ENCODE measurements around the gene COQ10A.

COQ10A gene

DNA sequence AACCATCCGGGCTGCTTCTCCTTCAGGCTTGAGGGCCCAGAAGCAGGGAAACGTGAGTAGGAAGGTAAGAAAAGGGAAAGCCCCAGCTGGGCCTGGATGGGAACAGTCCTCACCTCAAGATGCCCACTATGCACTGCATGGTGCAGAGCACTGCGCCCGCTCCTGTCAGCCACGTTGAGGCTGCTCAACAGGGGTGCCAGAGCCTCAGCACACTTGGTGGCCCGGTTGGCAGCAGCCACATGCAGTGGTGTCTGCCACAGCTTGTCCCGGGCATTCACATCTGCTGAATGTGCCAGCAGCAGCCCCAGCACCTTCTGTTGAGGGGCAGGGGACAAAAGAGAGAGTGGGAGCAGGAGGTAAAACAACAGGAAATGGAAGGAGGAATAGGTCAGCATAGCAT lies 11.1 kb upstream of the COQ10A start:
- TF ChIP-seq CTCF (conservative IDR thresholded peaks at IDR 0.05; ENCODE audit: control insufficient read depth, insufficient read depth, low read depth, low read length): no peak
- DNase-seq (ENCODE audit: low read depth): no peak
- no peak overlapping the region for H3K4me3 ChIP-seq (ENCODE audit: control insufficient read depth, low read depth, low read length)

GRCh38 chr12:56256326-56256960 lies 10.3 kb upstream of the COQ10A start:
- peak overlapping the region; percentile 84 for H3K4me3 ChIP-seq (ENCODE audit: control insufficient read depth, low read depth, low read length)
- peak; percentile 9 for TF ChIP-seq CTCF (conservative IDR thresholded peaks at IDR 0.05; ENCODE audit: control insufficient read depth, insufficient read depth, low read depth, low read length)
- DNase-seq (ENCODE audit: low read depth): peak; percentile 67

GRCh38 chr12:56257071-56257470 lies 9.7 kb upstream of the COQ10A start:
- TF ChIP-seq CTCF (conservative IDR thresholded peaks at IDR 0.05; ENCODE audit: control insufficient read depth, insufficient read depth, low read depth, low read length): no peak
- peak overlapping the region; percentile 84 for H3K4me3 ChIP-seq (ENCODE audit: control insufficient read depth, low read depth, low read length)
- no peak for DNase-seq (ENCODE audit: low read depth)

- peak overlapping the region; percentile 84 for H3K4me3 ChIP-seq (ENCODE audit: control insufficient read depth, low read depth, low read length)
- peak; percentile 20 for DNase-seq (ENCODE audit: low read depth)
- TF ChIP-seq CTCF (conservative IDR thresholded peaks at IDR 0.05; ENCODE audit: control insufficient read depth, insufficient read depth, low read depth, low read length): no peak
Observed at GRCh38 chr12:56257491-56258067, 9.2 kb upstream of the COQ10A start.

GRCh38 chr12:56258068-56258819 lies 8.5 kb upstream of the COQ10A start, which contains the start of gene ANKRD52:
Gene ANKRD52 (minus strand): TSS chr12:56258384. CDS start chr12:56258269, 115 bp downstream.
- peak within 1 kb of the TSS; percentile 84 for H3K4me3 ChIP-seq (ENCODE audit: control insufficient read depth, low read depth, low read length)
- DNase-seq (ENCODE audit: low read depth): peak; percentile 72
- TF ChIP-seq CTCF (conservative IDR thresholded peaks at IDR 0.05; ENCODE audit: control insufficient read depth, insufficient read depth, low read depth, low read length): no peak

GRCh38 chr12:56258820-56259183 lies 7.9 kb upstream of the COQ10A start:
- H3K4me3 ChIP-seq (ENCODE audit: control insufficient read depth, low read depth, low read length): peak overlapping the region; percentile 59
- TF ChIP-seq CTCF (conservative IDR thresholded peaks at IDR 0.05; ENCODE audit: control insufficient read depth, insufficient read depth, low read depth, low read length): no peak
- DNase-seq (ENCODE audit: low read depth): no peak
